HG03457 (cell line): ENCODE measurements around the gene FAM3B.
"Not testable (repeated sequence)": the region's sequence is repeated elsewhere in the genome, so short reads cannot be mapped to it uniquely, and the experiment has no call there.

Source experiments
- ATAC-seq: cut with Tn5 transposase; IDR thresholded peaks from one replicate; pipeline ENCODE4 v1.9.1; 2021; ENCODE audit warnings: moderate number of reproducible peaks; ENCODE audit not compliant: unreplicated experiment

The FAM3B gene, protein sequence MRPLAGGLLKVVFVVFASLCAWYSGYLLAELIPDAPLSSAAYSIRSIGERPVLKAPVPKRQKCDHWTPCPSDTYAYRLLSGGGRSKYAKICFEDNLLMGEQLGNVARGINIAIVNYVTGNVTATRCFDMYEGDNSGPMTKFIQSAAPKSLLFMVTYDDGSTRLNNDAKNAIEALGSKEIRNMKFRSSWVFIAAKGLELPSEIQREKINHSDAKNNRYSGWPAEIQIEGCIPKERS

GRCh38 chr21:41316200-41317062 is at the start of gene FAM3B:
TSS of gene FAM3B (plus strand) at chr21:41316801. CDS start at chr21:41316880, 79 bp downstream.
- no peak for ATAC-seq

DNA sequence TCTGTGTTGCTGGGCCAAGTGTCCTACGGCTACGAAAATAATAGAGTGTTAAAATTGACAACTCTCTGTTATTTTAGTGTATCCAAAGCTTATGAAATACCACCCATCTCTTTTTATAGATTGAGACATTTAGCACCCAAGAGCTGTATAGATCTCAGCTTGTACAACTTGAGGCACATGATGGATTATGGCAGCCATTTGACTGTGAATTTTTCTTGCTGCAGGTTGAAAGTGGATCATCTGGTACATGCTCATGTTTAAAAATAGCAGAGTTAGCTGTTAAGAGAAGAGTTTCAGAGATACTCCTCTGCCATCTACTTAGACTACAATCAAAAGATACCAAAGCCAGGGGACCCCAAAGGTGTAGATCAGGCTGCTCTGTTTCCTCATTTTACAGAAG is 49.3 kb upstream of the FAM3B start:
- no peak for ATAC-seq

- ATAC-seq, result no peak
These were observed 47.1 kb upstream of the FAM3B start for GRCh38 chr21:41269535-41269934.

- no peak for ATAC-seq
These were observed 39.4 kb upstream of the FAM3B start for GRCh38 chr21:41277196-41277595.

GRCh38 chr21:41277846-41278245 is 38.8 kb upstream of the FAM3B start:
- ATAC-seq, result no peak

- ATAC-seq, result no peak
These were observed 36.3 kb upstream of the FAM3B start for GRCh38 chr21:41280115-41280919.

GRCh38 chr21:41282412-41282811 is 34.2 kb upstream of the FAM3B start:
- no peak for ATAC-seq

GRCh38 chr21:41283211-41283818 is 33.3 kb upstream of the FAM3B start:
- ATAC-seq, result peak; percentile 83

- ATAC-seq, result no peak
These were observed 27.2 kb upstream of the FAM3B start for GRCh38 chr21:41289431-41289830.

- no peak for ATAC-seq
These were observed 26.3 kb upstream of the FAM3B start for GRCh38 chr21:41290106-41290799.

DNA sequence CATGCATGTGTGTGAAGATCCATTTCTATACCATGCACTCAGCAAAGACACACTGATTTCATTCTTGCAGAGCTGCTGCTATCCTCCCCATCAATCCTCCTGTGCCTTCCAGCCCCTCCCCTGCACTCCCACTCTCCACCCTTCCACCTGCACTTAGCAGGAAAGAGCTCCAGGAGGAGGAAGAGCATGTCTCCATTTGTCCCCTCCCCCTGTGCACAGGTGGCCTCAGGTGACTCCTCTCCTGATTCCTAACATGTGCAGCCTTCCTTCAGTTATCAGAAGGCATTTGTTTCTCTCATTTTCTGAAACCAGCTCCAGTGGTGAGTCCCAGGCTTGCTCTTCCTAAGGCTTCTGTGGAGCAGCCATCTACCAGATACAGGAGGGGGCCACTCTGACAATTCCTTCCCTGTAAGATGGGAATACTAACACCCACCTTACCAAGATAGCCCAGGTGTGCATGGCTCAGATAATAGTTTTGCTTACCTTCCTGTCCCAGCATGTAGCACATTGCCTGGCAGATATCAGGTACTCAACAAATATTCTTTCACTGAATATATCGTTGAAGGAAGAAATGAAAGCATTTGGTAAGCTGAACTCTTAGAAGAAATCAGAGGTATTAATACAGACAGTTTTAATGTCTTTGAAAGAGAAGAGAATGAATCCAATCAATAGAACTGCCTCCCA is 21.9 kb upstream of the FAM3B start:
- ATAC-seq, result no peak

- no peak for ATAC-seq
These were observed 20.8 kb upstream of the FAM3B start for GRCh38 chr21:41295721-41296254.

DNA sequence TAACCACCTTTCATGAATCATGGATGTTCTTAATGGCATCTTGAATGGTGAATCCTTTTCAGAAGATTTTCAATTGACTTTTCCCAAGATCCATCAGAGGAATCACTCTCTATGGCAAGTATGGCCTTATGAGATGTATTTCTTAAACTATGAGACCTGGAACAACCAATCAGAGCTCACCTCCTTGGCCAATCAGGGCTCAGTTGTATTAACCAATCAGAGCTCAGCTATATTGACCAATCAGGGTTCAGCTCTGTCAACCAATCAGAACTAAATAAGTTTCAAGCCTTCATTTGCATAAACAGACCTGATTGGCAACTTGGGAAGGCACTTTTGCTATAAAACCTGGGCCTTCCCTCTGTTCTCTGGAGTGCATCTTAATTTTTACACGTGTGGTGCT is 13.6 kb upstream of the FAM3B start:
- ATAC-seq, result no peak

DNA sequence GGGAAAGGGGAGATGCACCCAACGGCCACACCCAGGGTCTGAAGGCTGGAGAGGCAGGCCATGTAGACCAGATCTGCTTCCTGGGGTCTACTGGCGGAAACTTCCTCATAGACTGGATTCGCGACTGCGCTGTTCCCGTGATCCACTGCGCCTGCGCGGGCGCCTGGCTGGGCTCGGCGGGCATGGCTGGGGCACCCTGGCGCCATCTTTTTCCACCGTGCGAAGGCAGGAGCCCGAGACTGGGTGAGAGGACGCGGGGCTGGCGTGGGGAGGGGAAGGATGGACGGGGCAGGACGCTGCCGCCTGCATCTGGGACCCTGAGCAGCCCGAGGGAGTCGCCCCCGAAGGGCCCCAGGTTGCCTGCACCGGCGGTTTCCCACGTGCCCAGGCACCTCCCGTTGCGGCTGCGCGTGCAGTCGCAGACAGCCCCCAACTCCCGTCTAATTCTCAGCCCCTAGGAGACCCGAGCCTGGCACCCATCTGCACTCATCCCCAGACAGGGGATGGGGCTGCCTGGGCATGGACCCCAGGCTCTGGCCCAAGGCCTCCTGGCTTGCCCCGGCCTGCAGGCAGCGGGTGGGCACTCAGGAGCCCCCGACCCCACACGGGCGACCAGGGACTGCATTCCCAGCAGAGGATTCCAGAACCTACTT is 12.4 kb upstream of the FAM3B start:
- ATAC-seq, result no peak

- no peak for ATAC-seq
These were observed 9.4 kb upstream of the FAM3B start for GRCh38 chr21:41307219-41307618.

DNA sequence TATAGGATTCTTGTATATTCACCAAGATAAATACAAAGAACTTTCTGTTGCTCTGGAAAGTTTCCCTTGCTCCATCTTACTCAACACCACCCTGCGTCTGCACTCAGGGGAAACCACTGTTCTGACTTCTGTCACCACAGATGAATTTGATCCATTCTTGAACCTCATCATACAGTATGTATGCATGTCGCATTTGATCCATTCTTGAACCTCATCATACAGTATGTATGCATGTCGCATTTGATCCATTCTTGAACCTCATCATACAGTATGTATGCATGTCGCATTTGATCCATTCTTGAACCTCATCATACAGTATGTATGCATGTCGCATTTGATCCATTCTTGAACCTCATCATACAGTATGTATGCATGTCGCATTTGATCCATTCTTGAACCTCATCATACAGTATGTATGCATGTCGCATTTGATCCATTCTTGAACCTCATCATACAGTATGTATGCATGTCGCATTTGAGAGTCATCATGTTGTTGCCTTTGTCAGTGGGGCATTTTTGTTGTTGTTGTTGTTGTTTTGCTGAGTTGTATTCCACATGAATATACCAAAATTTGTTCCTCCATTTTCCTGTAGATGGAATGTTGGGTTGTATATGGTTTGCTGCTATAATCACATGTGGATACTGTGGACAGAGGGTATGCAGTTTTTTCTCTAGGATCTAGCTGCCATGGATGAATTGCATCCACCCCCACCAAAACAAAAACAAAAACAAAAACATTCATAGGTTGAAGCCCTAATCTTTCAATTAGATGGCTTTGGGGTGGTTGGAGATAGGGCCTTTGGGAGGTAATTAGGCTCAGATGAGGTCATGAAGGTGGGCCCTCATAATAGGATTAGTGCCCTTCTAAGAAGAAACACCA is 3.1 kb upstream of the FAM3B start:
- not testable (repeated sequence) for ATAC-seq

GRCh38 chr21:41315726-41316125 is 875 bp upstream of the FAM3B start:
- ATAC-seq, result no peak

DNA sequence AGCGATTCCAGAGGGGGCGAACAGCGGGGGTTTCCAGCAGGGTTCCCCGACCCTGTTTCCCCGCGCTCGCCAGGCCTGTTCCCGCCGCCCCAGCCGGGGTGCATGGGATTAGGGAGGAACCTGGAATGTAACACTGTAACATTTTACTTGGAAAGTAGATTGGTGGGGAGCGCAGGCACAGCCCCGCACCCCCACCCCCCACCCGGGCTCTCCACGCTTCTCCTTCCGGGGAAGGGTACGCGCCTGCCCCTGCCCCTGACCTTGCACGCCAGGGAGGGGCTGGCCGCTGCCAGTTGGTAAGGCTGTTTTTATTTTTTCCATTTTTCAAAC is 427 bp downstream of the FAM3B start:
- ATAC-seq, result no peak
